ENCODE measurements around the gene FARS2. TPM values are rescaled to one million over a fixed set of nuclear protein-coding genes. Genes with fewer than 3 reads are reported as not detected.

The FARS2 gene
- polyA plus RNA-seq, 2 of the 4 experiments (the other 2 are of a cell fraction): 12.9 to 17.5 TPM

DNA sequence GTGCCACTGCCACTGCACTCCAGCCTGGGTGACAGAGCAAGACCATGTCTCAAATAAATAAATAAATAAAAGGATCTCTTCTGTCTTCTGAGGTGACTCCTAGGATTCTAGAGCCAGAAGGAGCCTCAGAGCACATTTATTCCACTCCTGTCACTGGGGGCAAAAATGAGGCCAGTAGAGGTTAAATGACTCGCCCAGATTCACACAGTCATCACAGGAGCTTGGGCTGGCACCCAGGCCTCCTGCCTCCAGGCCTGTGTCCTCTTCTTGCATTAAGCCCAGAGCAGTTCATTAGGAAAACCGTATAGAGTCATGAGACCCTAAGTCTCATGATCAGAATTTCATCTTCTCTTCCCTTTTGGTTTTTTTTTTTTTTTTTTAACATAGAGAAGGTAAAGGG lies 502.1 kb downstream of the FARS2 start:
- Histone ChIP-seq H3K4me2 (no peak overlapping the region), H3K4me1 (no peaks in the 10 kb centered on the region), H3K4me3 (no peak overlapping the region), H3K27ac (no peak overlapping the region), H3K9me3 (no peaks in the 10 kb centered on the region)
- ATAC-seq (no peak), FAIRE-seq (no peak), DNase-seq (ENCODE audit: low read depth in 1 of 2, low spot score in 1 of 2) (no peak)
- TF ChIP-seq ZNF302 (CRISPR knock-in tag; IDR thresholded peaks at IDR 0.05): no peak
- no peak for TF ChIP-seq HDAC2 (IDR thresholded peaks at IDR 0.05)
- no peak for TF ChIP-seq JUN (IDR thresholded peaks at IDR 0.05)
- TF ChIP-seq, protein P1, sequence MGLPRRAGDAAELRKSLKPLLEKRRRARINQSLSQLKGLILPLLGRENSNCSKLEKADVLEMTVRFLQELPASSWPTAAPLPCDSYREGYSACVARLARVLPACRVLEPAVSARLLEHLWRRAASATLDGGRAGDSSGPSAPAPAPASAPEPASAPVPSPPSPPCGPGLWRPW (IDR thresholded peaks at IDR 0.05): no peak
- TF ChIP-seq ESRRA (IDR thresholded peaks at IDR 0.05; ENCODE audit: borderline replicate concordance, low read length): no peak
- TF ChIP-seq GATA3 (IDR thresholded peaks at IDR 0.05; ENCODE audit: borderline replicate concordance): no peak
- no peak for TF ChIP-seq NPAS2 (CRISPR knock-in tag; IDR thresholded peaks at IDR 0.05; ENCODE audit: borderline replicate concordance)
- TF ChIP-seq CHD2 (IDR thresholded peaks at IDR 0.05; ENCODE audit: low read length, partially characterized antibody): no peak
- no peak for TF ChIP-seq RAD21 (conservative IDR thresholded peaks at IDR 0.05 in 1 of 2, IDR thresholded peaks at IDR 0.05 in 1 of 2)
- TF ChIP-seq EP300 (IDR thresholded peaks at IDR 0.05): no peak
- TF ChIP-seq FOSL2 (IDR thresholded peaks at IDR 0.05): no peak
- TF ChIP-seq FOSL2 (CRISPR knock-in tag; IDR thresholded peaks at IDR 0.05): no peak
- no peak for TF ChIP-seq HOXA7 (CRISPR knock-in tag; IDR thresholded peaks at IDR 0.05)
- no peak for TF ChIP-seq JUNB (IDR thresholded peaks at IDR 0.05)
- TF ChIP-seq, protein P2, sequence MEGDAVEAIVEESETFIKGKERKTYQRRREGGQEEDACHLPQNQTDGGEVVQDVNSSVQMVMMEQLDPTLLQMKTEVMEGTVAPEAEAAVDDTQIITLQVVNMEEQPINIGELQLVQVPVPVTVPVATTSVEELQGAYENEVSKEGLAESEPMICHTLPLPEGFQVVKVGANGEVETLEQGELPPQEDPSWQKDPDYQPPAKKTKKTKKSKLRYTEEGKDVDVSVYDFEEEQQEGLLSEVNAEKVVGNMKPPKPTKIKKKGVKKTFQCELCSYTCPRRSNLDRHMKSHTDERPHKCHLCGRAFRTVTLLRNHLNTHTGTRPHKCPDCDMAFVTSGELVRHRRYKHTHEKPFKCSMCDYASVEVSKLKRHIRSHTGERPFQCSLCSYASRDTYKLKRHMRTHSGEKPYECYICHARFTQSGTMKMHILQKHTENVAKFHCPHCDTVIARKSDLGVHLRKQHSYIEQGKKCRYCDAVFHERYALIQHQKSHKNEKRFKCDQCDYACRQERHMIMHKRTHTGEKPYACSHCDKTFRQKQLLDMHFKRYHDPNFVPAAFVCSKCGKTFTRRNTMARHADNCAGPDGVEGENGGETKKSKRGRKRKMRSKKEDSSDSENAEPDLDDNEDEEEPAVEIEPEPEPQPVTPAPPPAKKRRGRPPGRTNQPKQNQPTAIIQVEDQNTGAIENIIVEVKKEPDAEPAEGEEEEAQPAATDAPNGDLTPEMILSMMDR (IDR thresholded peaks at IDR 0.05): no peak
- WGBS (ENCODE audit: missing lambda C conversion rate): 60% methylated on average over 2 of the region's 2 CpGs
- ChIA-PET CTCF (no interaction called here), POLR2A (no interaction called here)

DNA sequence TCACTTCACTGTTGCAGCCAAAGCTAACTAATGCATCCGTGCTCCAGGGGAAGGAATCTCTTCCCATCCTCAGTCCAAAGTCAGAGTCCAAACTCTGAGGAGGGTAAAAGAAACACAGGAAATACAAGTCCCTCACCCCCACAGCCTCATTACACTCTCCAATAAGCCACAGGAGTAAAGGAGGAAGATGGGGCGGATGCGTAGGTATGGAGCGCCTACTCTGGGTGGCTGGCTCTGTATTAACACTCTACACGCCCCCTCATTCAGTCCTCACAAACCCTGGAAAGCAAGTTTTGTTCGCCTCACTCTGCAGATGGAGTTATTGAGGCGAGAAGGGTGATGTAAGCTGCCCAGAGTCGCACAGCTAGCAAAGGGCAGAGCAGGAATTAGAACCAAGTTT lies 502.6 kb downstream of the FARS2 start:
- WGBS (ENCODE audit: missing lambda C conversion rate): 87% methylated on average over 8 of the region's 8 CpGs
- H3K4me2 ChIP-seq: no peak overlapping the region
- ATAC-seq (no peak), FAIRE-seq (no peak), DNase-seq (ENCODE audit: low read depth in 1 of 2, low spot score in 1 of 2) (no peak)
- no peak for TF ChIP-seq JUN (IDR thresholded peaks at IDR 0.05)
- no peak for TF ChIP-seq ZNF302 (CRISPR knock-in tag; IDR thresholded peaks at IDR 0.05)
- TF ChIP-seq, protein P3, sequence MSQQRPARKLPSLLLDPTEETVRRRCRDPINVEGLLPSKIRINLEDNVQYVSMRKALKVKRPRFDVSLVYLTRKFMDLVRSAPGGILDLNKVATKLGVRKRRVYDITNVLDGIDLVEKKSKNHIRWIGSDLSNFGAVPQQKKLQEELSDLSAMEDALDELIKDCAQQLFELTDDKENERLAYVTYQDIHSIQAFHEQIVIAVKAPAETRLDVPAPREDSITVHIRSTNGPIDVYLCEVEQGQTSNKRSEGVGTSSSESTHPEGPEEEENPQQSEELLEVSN (IDR thresholded peaks at IDR 0.05; ENCODE audit: borderline replicate concordance, low read depth): no peak
- TF ChIP-seq JUNB (IDR thresholded peaks at IDR 0.05): no peak
- no peak for TF ChIP-seq EHF (CRISPR knock-in tag; IDR thresholded peaks at IDR 0.05)
- TF ChIP-seq HEYL (CRISPR knock-in tag; IDR thresholded peaks at IDR 0.05): no peak
- TF ChIP-seq NPAS2 (CRISPR knock-in tag; IDR thresholded peaks at IDR 0.05; ENCODE audit: borderline replicate concordance): no peak
- no peak for TF ChIP-seq RARB (CRISPR knock-in tag; IDR thresholded peaks at IDR 0.05)
- no peak for TF ChIP-seq ZC3H11A (IDR thresholded peaks at IDR 0.05)
- no peak for TF ChIP-seq HOXB13 (CRISPR knock-in tag; IDR thresholded peaks at IDR 0.05; ENCODE audit: low read depth)
- TF ChIP-seq BHLHE40 (IDR thresholded peaks at IDR 0.05; ENCODE audit: low read depth, low read length): no peak
- H3K4me3 ChIP-seq: no peak overlapping the region
- H3K4me1 ChIP-seq: no peaks in the 10 kb centered on the region
- no peak overlapping the region for H3K27ac ChIP-seq
- no peaks in the 10 kb centered on the region for H3K9me3 ChIP-seq
- POLR2A ChIA-PET: no interaction called here
- CTCF ChIA-PET: no interaction called here

DNA sequence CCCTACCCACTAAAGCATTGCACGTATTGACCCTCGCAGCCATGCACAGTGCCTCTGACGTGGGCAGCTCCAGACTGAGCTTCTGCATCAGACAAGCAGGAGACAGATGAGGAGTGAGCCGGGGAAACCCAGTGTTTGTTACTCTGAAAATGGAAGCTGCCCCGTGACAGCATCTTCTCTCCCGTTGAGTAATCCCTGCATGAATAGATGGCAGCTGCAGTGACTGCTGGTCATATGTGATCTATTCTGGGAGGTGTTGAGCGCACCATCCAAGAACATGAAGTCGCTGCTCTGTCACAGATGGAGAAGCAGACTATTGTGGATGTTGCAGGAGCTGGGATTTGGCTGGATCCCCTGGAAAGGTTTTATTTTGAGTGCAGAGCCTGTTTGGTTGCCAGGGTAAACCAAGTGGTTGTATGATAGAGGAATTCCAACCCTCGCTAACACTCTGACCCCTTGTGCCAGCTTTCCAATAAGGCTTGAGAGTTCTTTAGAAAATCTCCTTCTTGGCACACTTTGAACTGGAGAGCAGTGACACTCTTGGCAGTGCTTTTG lies 503.2 kb downstream of the FARS2 start:
- 85% methylated on average over 6 of the region's 9 CpGs for WGBS (ENCODE audit: missing lambda C conversion rate)
- H3K9me3 ChIP-seq: no peaks in the 10 kb centered on the region
- H3K27ac ChIP-seq: no peak overlapping the region
- CTCF ChIA-PET: no interaction called here
- POLR2A ChIA-PET: no interaction called here
- ATAC-seq (no peak), DNase-seq (ENCODE audit: low read depth in 1 of 2, low spot score in 1 of 2) (no peak), FAIRE-seq (no peak)
- no peak overlapping the region for H3K4me3 ChIP-seq
- no peaks in the 10 kb centered on the region for H3K4me1 ChIP-seq
- H3K4me2 ChIP-seq: no peak overlapping the region
- no peak for TF ChIP-seq KDM5A (IDR thresholded peaks at IDR 0.05)
- no peak for TF ChIP-seq ESRRA (IDR thresholded peaks at IDR 0.05; ENCODE audit: borderline replicate concordance, low read length)
- TF ChIP-seq FOSB (CRISPR knock-in tag; IDR thresholded peaks at IDR 0.05): no peak
- no peak for TF ChIP-seq HEYL (CRISPR knock-in tag; IDR thresholded peaks at IDR 0.05)
- TF ChIP-seq, protein P4, sequence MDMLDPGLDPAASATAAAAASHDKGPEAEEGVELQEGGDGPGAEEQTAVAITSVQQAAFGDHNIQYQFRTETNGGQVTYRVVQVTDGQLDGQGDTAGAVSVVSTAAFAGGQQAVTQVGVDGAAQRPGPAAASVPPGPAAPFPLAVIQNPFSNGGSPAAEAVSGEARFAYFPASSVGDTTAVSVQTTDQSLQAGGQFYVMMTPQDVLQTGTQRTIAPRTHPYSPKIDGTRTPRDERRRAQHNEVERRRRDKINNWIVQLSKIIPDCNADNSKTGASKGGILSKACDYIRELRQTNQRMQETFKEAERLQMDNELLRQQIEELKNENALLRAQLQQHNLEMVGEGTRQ (IDR thresholded peaks at IDR 0.05): no peak
- no peak for TF ChIP-seq POLR2AphosphoS2 (conservative IDR thresholded peaks at IDR 0.05; ENCODE audit: low read length)
- TF ChIP-seq, protein P5, sequence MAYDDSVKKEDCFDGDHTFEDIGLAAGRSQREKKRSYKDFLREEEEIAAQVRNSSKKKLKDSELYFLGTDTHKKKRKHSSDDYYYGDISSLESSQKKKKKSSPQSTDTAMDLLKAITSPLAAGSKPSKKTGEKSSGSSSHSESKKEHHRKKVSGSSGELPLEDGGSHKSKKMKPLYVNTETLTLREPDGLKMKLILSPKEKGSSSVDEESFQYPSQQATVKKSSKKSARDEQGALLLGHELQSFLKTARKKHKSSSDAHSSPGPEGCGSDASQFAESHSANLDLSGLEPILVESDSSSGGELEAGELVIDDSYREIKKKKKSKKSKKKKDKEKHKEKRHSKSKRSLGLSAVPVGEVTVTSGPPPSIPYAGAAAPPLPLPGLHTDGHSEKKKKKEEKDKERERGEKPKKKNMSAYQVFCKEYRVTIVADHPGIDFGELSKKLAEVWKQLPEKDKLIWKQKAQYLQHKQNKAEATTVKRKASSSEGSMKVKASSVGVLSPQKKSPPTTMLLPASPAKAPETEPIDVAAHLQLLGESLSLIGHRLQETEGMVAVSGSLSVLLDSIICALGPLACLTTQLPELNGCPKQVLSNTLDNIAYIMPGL (CRISPR knock-in tag; IDR thresholded peaks at IDR 0.05; ENCODE audit: borderline replicate concordance): no peak
- no peak for TF ChIP-seq POLR2A (IDR thresholded peaks at IDR 0.05; ENCODE audit: low read length)
- no peak for TF ChIP-seq FOXS1 (CRISPR knock-in tag; IDR thresholded peaks at IDR 0.05)
- no peak for TF ChIP-seq NR3C1 (IDR thresholded peaks at IDR 0.05)
- no peak for TF ChIP-seq ZSCAN20 (CRISPR knock-in tag; IDR thresholded peaks at IDR 0.05)
- no peak for TF ChIP-seq EP300 (IDR thresholded peaks at IDR 0.05)
- TF ChIP-seq, protein P3 (IDR thresholded peaks at IDR 0.05; ENCODE audit: borderline replicate concordance, low read depth): no peak

All from A549 (cell line).